Activated CD4-positive, alpha-beta T cell treated with anti-CD3 and anti-CD28 coated beads, Interleukin-2, amount 10 ng/mL, durations not matched to agents 7 days and 5 days (primary cell): Measurements from ENCODE around the gene RBM8A. TPM values are rescaled to one million over a fixed set of nuclear protein-coding genes. Genes with fewer than 3 reads are reported as not detected.
A peak's percentile ranks its signal among the peaks of the same experiment; 100 is the strongest.

Experiments
- CTCF ChIA-PET: fragments of 350-600 bp; sonication (Branson Sonifier 250); formaldehyde crosslinking; loops from one replicate; lab custom pipeline; 2021; ENCODE audit warnings: antibody characterized with exemption; lab: Charles Lee
- POLR2A ChIA-PET: fragments of 350-600 bp; sonication (Branson Sonifier 250); formaldehyde crosslinking; loops from one replicate; lab custom pipeline; 2021; ENCODE audit warnings: antibody characterized with exemption; lab: Charles Lee
- DNase-seq: peaks from one replicate; pipeline ENCODE4 v3.0.0-alpha.2; 2020
- H3K27ac Mint-ChIP-seq: one replicate; pipeline ENCODE4 v1.8.0; 2021; ENCODE audit warnings: mild to moderate bottlenecking, moderate library complexity, mixed read lengths
- H3K27me3 Mint-ChIP-seq: one replicate; pipeline ENCODE4 v1.8.0; 2021; ENCODE audit warnings: mixed read lengths
- H3K36me3 Mint-ChIP-seq: one replicate; pipeline ENCODE4 v1.8.0; 2021; ENCODE audit warnings: low read depth, mixed read lengths
- H3K4me1 Mint-ChIP-seq: one replicate; pipeline ENCODE4 v1.8.0; 2021; ENCODE audit warnings: mixed read lengths
- H3K4me3 Mint-ChIP-seq: one replicate; pipeline ENCODE4 v1.8.0; 2021; ENCODE audit warnings: mild to moderate bottlenecking, moderate library complexity, mixed read lengths
- H3K9me3 Mint-ChIP-seq: one replicate; pipeline ENCODE4 v1.8.0; 2021; ENCODE audit warnings: mixed read lengths
- total RNA-seq, 2 experiments: library from RNA; stranded (reverse); gene quantifications; one replicate each; pipeline ENCODE4 v1.2.3, GENCODE V29; 2021

The RBM8A gene
- total RNA-seq, 2 experiments from 2014 or later: 175 to 188 TPM

DNA sequence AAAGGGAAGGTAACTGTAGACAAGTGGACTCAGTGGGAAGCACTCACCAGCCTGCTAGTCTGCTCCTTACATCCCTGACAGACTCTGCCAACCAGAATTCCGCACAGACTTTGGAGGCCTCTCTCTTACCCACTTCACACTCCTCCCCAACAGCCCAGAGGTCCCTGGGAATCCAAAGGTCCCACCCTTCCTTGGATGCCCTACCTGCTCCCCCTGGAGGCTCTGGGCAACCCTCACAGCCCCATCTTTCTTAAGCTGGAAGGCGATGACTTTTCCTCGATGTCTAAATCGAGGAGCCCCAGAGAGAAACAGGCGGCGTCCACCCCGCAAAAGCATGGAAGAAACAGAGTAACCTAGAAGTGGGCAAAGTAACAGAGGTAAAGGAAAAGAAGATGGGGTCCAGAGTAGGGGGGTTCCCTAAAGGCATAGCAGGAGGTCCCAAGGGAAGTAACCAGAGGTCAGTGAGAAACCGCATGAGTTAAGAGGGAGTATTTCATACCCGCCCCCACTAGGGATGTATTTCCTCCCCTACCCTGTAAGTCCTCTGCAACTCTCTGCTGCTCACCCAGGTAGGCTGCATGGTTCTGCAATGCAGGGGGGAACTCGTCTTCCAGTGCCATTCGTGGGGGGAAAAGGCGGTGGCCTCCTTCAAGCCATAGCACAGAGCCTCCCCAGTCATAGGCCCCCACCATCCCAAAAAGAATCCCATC lies 25.8 kb downstream of the RBM8A start:
- H3K36me3 Mint-ChIP-seq: no peaks in the 10 kb centered on the region
- no peak overlapping the region for H3K27ac Mint-ChIP-seq

DNA sequence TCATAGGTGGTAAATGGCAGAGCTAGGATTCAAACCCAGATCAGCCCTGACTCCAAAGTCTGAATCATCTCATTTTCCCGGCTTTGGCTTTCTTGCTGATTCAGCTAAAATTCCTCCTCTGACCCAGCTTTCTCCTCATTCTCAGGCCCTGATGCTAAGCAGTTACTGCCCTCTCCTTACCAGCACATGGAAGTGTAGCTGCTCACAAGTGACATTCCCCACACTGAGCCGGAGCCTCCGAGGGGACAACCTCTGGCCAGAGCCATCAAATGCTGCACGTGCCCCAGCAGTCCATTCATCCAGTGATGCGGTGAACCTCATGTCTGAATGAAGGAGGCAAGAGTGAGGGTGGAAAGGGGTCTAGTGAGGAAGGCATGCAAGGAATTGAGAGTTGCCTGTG lies 28.5 kb downstream of the RBM8A start:
- Mint-ChIP-seq H3K4me1 (no peaks in the 10 kb centered on the region), H3K36me3 (no peaks in the 10 kb centered on the region), H3K4me3 (no peak overlapping the region), H3K9me3 (no peaks in the 10 kb centered on the region), H3K27ac (no peak overlapping the region), H3K27me3 (no peaks in the 10 kb centered on the region)
- POLR2A ChIA-PET: no interaction called here
- CTCF ChIA-PET: interaction anchor here (1.2 to 1.9 kb wide), 3 partner anchors 13 to 109 kb away, joined by 3 to 5 read pairs (median 3); partner anchors contain the start of gene ANKRD35
- no peak for DNase-seq

More for the DNA sequence above, 25.8 kb downstream of the RBM8A start:
- no peaks in the 10 kb centered on the region for H3K4me1 Mint-ChIP-seq
- no peak for DNase-seq
- no peaks in the 10 kb centered on the region for H3K27me3 Mint-ChIP-seq
- ChIA-PET POLR2A (no interaction called here), CTCF (interaction anchor here (0.7 kb wide), 1 partner anchor 9 kb away, joined by 3 read pairs; no protein-coding TSS in a partner anchor)
- H3K9me3 Mint-ChIP-seq: no peaks in the 10 kb centered on the region
- no peak overlapping the region for H3K4me3 Mint-ChIP-seq

DNA sequence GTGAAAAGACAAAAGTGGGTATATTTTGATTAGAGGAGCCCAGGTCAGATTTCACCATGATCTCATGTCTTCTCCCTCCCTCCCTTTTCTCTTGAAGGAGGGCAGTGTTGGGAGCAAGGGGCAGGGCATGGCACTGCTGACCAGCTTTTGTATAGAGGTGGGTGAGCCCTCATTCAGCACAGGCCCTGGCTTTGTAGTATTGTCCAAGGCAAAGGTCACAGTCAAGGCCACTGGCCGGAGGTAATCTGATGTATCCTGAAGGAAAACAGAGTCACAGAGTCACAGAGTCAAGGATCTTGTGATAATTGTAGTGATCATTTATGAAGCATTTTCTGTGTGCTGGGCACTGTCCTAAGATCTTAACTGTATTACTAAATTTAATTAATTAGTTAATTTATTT lies 29.3 kb downstream of the RBM8A start:
- H3K27me3 Mint-ChIP-seq: no peaks in the 10 kb centered on the region
- ChIA-PET POLR2A (no interaction called here), CTCF (interaction anchor here (1.6 to 1.9 kb wide), 2 partner anchors 79 to 109 kb away, joined by 3 to 5 read pairs; no protein-coding TSS in a partner anchor)
- H3K9me3 Mint-ChIP-seq: no peaks in the 10 kb centered on the region
- no peak overlapping the region for H3K4me3 Mint-ChIP-seq
- H3K27ac Mint-ChIP-seq: no peak overlapping the region
- DNase-seq: no peak
- no peaks in the 10 kb centered on the region for H3K36me3 Mint-ChIP-seq
- H3K4me1 Mint-ChIP-seq: no peaks in the 10 kb centered on the region

DNA sequence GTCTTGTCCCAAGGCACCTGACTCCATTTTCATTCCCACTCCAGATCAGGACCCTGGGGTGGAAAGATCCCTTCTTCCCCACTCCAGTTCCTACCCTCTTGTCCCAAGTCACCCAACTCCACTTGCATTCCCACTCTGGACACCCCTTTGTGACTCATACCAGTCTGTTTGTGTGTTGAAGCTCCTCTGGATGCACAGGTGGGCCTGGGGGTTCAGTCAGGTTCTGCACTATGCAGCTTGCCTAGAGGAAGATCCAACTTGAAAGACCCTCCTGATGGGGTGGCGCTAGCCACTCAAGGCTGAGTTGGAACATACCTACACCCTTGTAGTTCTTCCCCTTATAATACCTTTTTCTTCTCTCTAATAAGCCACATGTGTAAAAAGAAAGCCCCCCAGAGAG lies 31.8 kb downstream of the RBM8A start:
- H3K27me3 Mint-ChIP-seq: no peaks in the 10 kb centered on the region
- POLR2A ChIA-PET: no interaction called here
- H3K36me3 Mint-ChIP-seq: no peaks in the 10 kb centered on the region
- no peak for DNase-seq
- no peak overlapping the region for H3K27ac Mint-ChIP-seq
- CTCF ChIA-PET: interaction anchor here (1.0 to 2.3 kb wide), 4 partner anchors 10 to 50 kb away, joined by 3 to 6 read pairs (median 4); partner anchors contain the start of genes ANKRD35 and NUDT17
- no peaks in the 10 kb centered on the region for H3K4me1 Mint-ChIP-seq
- no peak overlapping the region for H3K4me3 Mint-ChIP-seq
- H3K9me3 Mint-ChIP-seq: no peaks in the 10 kb centered on the region

DNA sequence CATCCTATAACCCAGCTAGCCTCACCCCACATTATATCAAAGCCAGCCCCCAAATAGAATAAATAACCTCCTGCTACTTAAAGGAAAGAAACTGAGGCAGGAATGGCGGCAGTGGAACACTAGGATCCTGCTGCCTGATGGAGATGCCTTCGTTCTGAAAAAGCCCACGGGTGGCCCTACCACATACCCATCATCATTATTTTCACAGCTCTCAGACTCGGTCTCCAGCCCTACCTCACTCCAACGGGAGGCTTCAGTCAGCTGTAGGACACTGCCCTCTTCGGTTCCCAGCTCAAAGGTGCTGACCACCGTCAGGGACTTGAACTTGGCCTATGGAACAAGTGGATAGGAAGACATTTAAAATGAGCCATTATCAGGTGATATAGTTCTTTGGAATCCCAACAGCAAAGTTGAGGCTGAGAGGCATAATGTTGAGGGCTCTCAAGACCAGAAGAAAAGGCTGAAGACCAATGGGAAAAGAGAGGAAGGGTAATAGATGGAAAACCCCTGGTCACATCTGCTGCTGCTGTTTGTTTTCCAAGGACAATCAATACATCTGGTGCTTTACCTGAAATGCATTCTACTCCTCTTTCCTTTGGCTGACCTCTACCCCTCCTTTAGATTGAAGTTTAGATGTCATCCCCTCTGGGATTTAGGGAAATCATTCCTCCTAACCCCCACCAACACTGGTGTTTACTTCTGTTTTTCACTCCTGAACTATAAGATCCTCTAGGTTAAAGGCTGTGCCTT lies 33.8 kb downstream of the RBM8A start:
- Mint-ChIP-seq H3K36me3 (no peaks in the 10 kb centered on the region), H3K27ac (no peak overlapping the region), H3K4me1 (no peaks in the 10 kb centered on the region), H3K27me3 (no peaks in the 10 kb centered on the region), H3K4me3 (no peak overlapping the region), H3K9me3 (no peaks in the 10 kb centered on the region)
- CTCF ChIA-PET: interaction anchor here (1.1 to 2.9 kb wide), 6 partner anchors 9 to 121 kb away, joined by 3 to 10 read pairs (median 5); partner anchors contain the start of genes NUDT17 and RBM8A
- POLR2A ChIA-PET: no interaction called here
- DNase-seq: no peak

DNA sequence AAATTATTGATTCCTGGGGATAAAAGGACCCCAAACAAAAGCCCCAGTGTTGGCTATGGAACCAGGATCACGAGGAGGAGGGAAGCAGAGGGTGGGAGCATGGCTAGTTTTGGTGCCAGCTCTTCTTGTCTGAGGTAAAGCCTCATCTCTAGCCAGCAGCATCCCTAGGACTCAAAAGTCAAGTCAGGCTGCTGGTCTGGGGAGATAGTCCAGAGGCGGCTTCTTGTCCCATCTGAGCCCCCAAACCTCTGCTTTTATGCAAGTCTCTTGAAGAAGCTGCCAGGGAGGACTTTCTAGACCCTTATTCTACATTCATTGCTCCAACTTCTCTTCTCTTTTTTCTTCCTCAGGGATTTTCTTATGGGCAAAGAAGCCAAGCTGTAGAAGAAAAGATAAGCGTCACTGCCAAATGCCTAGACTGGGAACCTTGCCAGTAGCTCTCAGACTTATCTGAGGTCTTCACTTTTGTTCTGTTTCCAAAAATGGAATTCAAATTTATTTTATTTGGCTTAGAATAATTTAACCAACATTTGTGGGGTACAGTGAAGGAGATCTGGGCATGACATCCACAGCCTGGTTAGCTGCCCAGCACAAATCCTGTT lies 34.7 kb downstream of the RBM8A start:
- H3K4me1 Mint-ChIP-seq: no peaks in the 10 kb centered on the region
- H3K9me3 Mint-ChIP-seq: no peaks in the 10 kb centered on the region
- CTCF ChIA-PET: interaction anchor here (0.6 to 2.9 kb wide), 13 partner anchors 8 to 121 kb away, joined by 3 to 10 read pairs (median 5); partner anchors contain the start of genes NUDT17 and RBM8A
- H3K36me3 Mint-ChIP-seq: no peaks in the 10 kb centered on the region
- H3K27ac Mint-ChIP-seq: no peak overlapping the region
- no peak for DNase-seq
- H3K27me3 Mint-ChIP-seq: no peaks in the 10 kb centered on the region
- H3K4me3 Mint-ChIP-seq: no peak overlapping the region
- POLR2A ChIA-PET: no interaction called here

DNA sequence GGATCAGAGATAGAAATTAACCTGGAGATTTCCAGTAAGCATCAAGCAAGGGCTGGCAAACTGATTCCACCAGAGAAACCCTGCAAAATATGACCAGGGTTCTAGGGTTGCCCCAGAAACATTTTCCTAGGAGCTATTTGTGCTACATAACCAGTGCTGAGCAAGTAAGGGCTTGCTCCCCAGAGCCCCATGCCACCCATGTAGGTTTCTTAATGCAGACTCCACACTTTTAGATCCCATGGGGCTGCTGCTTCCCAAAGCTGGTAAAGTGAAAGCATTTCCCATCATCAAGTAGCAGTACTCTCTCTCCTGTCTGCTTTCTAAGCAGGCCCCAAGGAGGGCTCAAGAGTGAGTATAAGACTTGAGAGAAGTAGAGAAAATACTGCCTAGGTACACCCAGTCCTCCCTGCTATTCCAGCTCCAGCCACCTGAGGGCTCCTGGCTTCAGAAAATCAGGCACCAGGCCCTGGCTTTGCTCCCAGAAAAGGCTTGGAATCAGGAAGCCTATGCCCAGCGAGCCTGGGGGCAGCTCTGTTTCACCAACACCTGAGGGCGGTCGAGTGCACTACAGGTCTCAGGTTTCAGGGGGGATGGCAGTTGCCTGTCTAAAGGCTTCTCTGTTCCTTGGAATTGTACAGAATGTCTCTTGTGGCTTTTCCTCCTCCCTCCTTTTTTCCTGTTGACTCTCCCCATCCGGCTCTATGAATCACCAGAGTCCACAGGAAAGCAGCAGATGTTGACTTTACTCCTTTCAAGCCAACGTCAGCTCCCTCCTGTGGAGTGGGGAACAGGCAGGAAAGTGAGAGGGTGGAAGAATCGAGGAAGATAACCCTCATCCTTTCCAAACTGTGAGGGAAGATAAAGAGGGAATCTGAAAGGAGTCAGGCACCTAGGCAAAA lies 35.4 kb downstream of the RBM8A start:
- H3K9me3 Mint-ChIP-seq: no peaks in the 10 kb centered on the region
- peaks cover under 1% of the 10 kb centered on the region for H3K4me1 Mint-ChIP-seq
- CTCF ChIA-PET: interaction anchor here (0.6 to 2.9 kb wide), 20 partner anchors 8 to 125 kb away, joined by 3 to 10 read pairs (median 4); partner anchors contain the start of genes NUDT17 and RBM8A
- POLR2A ChIA-PET: interaction anchor here (0.5 kb wide), 1 partner anchor 427 kb away, joined by 3 read pairs; no protein-coding TSS in a partner anchor
- DNase-seq: peak; percentile 66
- H3K27me3 Mint-ChIP-seq: no peaks in the 10 kb centered on the region
- H3K27ac Mint-ChIP-seq: no peak overlapping the region
- H3K36me3 Mint-ChIP-seq: no peaks in the 10 kb centered on the region
- H3K4me3 Mint-ChIP-seq: no peak overlapping the region

DNA sequence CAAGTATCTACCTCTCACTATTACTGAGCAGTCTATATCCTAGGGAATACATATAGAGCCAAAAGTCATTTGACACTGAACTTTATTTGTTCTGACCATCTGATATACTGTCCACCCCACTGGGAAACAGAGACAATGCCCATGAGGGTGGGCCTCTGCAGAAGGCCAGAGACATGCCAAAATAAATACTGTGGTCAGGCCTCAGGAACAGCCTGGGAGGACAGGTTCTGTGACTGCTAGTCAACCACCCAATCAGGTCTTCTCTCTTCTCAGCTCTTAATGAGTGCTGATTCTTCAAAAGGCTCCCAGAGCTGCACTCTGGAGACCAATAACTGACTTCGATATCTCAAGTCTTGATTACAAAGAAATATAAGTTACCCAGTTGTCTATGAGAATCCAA lies 36.1 kb downstream of the RBM8A start:
- ChIA-PET CTCF (interaction anchor here (0.6 to 2.9 kb wide), 16 partner anchors 8 to 126 kb away, joined by 3 to 10 read pairs (median 4); no protein-coding TSS in a partner anchor), POLR2A (no interaction called here)
- Mint-ChIP-seq H3K4me3 (no peak overlapping the region), H3K27me3 (no peaks in the 10 kb centered on the region), H3K4me1 (peaks cover 4% of the 10 kb centered on the region), H3K27ac (no peak overlapping the region), H3K36me3 (no peaks in the 10 kb centered on the region), H3K9me3 (no peaks in the 10 kb centered on the region)
- DNase-seq: no peak

DNA sequence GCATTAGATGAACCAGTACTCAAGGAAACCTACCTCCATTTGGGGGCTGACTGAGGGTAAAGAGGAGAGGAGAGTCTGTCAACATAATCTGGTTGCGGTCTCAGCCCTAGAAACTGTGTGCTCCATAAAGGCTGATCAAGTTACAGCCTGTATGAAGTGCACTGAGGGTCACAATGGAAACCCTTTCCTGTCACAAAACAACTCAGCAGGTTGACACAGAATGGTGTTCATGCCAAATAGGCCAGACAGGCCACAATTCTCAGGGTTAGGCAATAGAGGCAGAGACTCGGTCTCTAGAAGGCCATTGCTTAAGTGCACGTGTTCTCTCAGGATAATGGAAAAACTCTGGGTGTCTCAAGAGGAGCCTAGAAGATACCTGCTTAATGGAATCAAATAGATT lies 37.6 kb downstream of the RBM8A start:
- Mint-ChIP-seq H3K27me3 (peaks cover 7% of the 10 kb centered on the region), H3K4me3 (no peak overlapping the region), H3K9me3 (no peaks in the 10 kb centered on the region), H3K36me3 (no peaks in the 10 kb centered on the region), H3K4me1 (peaks cover 12% of the 10 kb centered on the region), H3K27ac (no peak overlapping the region)
- no peak for DNase-seq
- CTCF ChIA-PET: no interaction called here
- POLR2A ChIA-PET: no interaction called here

DNA sequence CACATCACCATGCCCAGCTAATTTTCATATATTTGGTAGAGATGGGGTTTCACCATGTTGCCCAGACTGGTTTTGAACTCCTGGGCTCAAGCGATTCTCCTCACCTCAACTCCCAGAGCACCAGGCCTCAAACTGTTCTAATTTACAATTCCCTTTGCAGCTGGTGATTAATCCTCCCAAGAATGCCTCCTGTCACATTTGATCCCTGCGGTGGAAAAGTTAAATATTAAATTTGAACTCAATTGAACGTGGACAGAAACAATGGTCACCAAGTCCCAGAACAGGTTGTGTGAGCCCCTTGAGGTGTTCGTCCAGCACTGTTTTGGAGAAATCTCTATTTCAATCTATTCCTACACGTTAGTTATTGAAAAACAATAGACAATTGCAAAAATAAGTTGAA lies 39.7 kb downstream of the RBM8A start:
- H3K27ac Mint-ChIP-seq: no peak overlapping the region
- no peaks in the 10 kb centered on the region for H3K36me3 Mint-ChIP-seq
- H3K27me3 Mint-ChIP-seq: peaks cover 26% of the 10 kb centered on the region
- ChIA-PET POLR2A (no interaction called here), CTCF (interaction anchor here (1.0 to 10.8 kb wide), 2 partner anchors 17 to 42 kb away, joined by 3 to 63 read pairs; partner anchors contain the start of gene NUDT17)
- peaks cover 14% of the 10 kb centered on the region for H3K4me1 Mint-ChIP-seq
- H3K4me3 Mint-ChIP-seq: no peak overlapping the region
- H3K9me3 Mint-ChIP-seq: no peaks in the 10 kb centered on the region
- DNase-seq: no peak

DNA sequence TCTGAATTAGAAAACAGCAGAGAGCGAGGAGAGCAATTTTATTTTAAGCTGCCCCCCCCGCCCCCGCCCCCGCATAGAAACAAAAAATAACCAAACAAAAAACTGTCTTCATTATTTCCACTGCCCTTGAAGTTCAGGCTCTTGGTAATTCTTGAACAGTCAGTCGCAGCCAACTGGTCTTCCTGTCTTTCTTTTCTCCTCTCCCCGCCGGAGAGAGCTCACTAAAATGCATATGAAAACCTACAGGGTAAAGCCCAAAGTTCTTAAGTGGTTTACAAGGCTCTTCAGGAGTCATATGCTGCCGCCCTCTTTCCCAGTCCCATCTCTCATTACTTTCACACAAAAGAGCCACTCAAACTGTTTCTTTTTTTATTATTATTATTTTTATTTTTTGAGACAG lies 40.5 kb downstream of the RBM8A start:
- DNase-seq: no peak
- Mint-ChIP-seq H3K27me3 (peaks cover 28% of the 10 kb centered on the region), H3K4me3 (peak overlapping the region; percentile 56), H3K9me3 (no peaks in the 10 kb centered on the region), H3K4me1 (peaks cover 14% of the 10 kb centered on the region), H3K27ac (no peak overlapping the region), H3K36me3 (no peaks in the 10 kb centered on the region)
- CTCF ChIA-PET: interaction anchor here (1.0 to 10.8 kb wide), 3 partner anchors 16 to 85 kb away, joined by 3 to 63 read pairs (median 3); partner anchors contain the start of gene NUDT17
- POLR2A ChIA-PET: no interaction called here
